Skeletal muscle tissue (tissue), 4 donors: ENCODE measurements around the gene GALR2. TPM values are rescaled to one million over a fixed set of nuclear protein-coding genes. Genes with fewer than 3 reads are reported as not detected.

Experiments
- H3K27ac ChIP-seq: one replicate; pipeline ENCODE4 v1.7.0; 2013; ENCODE audit warnings: mild to moderate bottlenecking, low read depth, low read length, inconsistent platforms
- H3K27me3 ChIP-seq, 3 donors: one replicate each; pipeline ENCODE4 v1.7.0; 2013; ENCODE audit warnings: low read length in 3 of 3; ENCODE audit not compliant: control insufficient read depth in 3 of 3, insufficient read depth in 3 of 3
- H3K36me3 ChIP-seq, 3 donors: one replicate each; pipeline ENCODE4 v1.7.0; 2013; ENCODE audit warnings: low read length in 3 of 3; ENCODE audit not compliant: control insufficient read depth in 3 of 3, insufficient read depth in 3 of 3
- H3K4me1 ChIP-seq, 3 donors: one replicate each; pipeline ENCODE4 v1.7.0; 2013; ENCODE audit warnings: low read length in 3 of 3, mild to moderate bottlenecking in 3 of 3; ENCODE audit not compliant: control insufficient read depth in 3 of 3, insufficient read depth in 3 of 3
- H3K4me3 ChIP-seq, 3 donors: one replicate each; pipeline ENCODE4 v1.7.0; 2013; ENCODE audit warnings: low read length in 3 of 3
- H3K9ac ChIP-seq, 3 donors: one replicate each; pipeline ENCODE4 v1.7.0; 2013; ENCODE audit warnings: low read length in 3 of 3, mild to moderate bottlenecking in 3 of 3, moderate library complexity in 2 of 3, low read depth in 1 of 3
- H3K9me3 ChIP-seq, 3 donors: one replicate each; pipeline ENCODE4 v1.7.0; 2013; ENCODE audit warnings: low read length in 3 of 3; ENCODE audit not compliant: control insufficient read depth in 3 of 3
- total RNA-seq: library from RNA; depleted of rRNA; stranded (reverse); fragments of >200 nt; gene quantifications from one replicate; pipeline ENCODE4 v1.2.3, GENCODE V29; 2014
- donor health status: Osteomylitis.

The GALR2 gene, protein sequence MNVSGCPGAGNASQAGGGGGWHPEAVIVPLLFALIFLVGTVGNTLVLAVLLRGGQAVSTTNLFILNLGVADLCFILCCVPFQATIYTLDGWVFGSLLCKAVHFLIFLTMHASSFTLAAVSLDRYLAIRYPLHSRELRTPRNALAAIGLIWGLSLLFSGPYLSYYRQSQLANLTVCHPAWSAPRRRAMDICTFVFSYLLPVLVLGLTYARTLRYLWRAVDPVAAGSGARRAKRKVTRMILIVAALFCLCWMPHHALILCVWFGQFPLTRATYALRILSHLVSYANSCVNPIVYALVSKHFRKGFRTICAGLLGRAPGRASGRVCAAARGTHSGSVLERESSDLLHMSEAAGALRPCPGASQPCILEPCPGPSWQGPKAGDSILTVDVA
- total RNA-seq = not detected

DNA sequence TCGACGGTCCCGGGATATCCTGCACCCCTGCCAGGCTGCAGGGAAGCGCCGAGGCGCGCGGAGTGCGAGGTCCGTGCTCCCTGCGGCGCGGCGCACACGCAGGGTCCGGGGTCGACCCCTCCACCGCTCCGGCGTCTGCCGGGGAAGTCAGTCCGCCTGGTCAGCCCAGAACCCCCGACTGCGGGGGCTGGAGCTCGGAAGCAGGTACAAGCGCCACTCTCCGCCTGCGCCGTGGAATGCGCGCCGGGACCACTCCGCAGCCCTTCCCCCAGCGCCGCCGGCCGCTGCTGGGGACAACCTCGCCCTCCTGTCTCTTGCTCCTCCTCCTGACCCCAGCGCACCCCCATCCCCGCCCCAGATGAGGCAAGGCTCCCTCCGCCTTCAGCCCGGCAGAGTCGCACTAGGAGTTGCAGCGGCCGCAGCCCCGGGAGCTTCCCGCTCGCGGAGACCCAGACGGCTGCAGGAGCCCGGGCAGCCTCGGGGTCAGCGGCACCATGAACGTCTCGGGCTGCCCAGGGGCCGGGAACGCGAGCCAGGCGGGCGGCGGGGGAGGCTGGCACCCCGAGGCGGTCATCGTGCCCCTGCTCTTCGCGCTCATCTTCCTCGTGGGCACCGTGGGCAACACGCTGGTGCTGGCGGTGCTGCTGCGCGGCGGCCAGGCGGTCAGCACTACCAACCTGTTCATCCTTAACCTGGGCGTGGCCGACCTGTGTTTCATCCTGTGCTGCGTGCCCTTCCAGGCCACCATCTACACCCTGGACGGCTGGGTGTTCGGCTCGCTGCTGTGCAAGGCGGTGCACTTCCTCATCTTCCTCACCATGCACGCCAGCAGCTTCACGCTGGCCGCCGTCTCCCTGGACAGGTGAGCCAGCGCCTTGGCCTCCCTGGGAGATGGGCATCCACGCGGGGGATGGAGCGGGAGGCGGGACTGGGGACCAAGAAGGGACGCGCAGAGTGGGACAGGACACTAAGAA lies at the start of gene GALR2:
Gene GALR2 (plus strand): TSS at position 392 of the 974 bp plus-strand sequence. CDS start 103 bp downstream, at position 495.
- H3K4me3 ChIP-seq = peak within 1 kb of the TSS; percentile 9 to 61 (median 49)

DNA sequence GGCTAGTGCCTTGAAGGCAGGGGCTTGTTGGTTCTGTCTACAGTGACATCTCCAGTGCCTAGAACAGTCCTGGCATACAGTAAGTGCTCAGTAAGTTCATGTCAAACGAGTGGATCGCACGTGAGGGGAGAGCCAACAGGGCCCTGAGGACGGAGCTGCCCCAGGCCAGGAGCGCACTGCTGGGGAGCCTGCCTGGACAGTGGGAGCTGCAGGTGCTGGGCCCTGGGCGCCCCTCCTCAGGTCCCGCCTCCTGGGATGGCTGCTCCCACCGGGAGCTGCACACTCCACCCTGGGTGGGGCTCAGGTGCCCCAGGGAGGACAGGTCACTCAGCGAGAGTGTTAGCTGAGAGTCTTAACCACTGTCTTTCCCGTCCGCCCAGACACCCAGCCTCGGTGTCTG lies 49.3 kb upstream of the GALR2 start:
- no peak overlapping the region for H3K9ac ChIP-seq
- no peaks in the 10 kb centered on the region for H3K4me1 ChIP-seq
- no peaks in the 10 kb centered on the region for H3K9me3 ChIP-seq
- no peak overlapping the region for H3K27ac ChIP-seq
- H3K27me3 ChIP-seq = peaks cover 0 to 9% (median 5%) of the 10 kb centered on the region in 3 donors
- no peak overlapping the region for H3K4me3 ChIP-seq
- H3K36me3 ChIP-seq = no peaks in the 10 kb centered on the region

More for the DNA sequence above, at the start of gene GALR2:
- H3K36me3 ChIP-seq = no peaks in the 10 kb centered on the region
- H3K27ac ChIP-seq = no peak within 1 kb of the TSS
- H3K4me1 ChIP-seq = peaks cover 35 to 60% (median 42%) of the 10 kb centered on the region in 3 donors
- peak within 1 kb of the TSS in 1 of 3 donors; percentile 40 for H3K9ac ChIP-seq
- peaks cover 61 to 63% (median 62%) of the 10 kb centered on the region in 3 donors for H3K27me3 ChIP-seq
- H3K9me3 ChIP-seq = no peaks in the 10 kb centered on the region

DNA sequence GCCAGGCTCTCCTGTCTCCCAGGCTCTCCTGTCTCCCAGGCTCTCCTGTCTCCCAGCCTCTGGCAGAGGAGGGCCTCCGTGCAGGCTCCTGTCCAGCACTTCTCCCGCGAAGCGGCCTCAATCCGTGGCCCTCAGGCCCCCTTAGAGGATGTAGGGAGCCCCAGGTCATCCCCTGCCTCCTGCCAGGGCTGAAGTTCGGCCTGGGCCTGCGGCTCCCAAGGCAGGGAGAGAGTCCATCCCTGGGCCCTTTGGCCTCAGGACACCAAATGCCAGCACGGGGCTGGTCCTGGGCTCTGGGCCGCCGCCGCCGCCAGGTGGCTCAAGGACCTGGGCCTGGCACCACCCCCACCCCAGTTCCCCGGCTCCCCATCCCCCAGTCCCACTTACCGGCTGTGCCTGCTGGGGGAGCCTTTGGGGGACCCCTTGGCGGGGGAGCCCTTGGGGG lies 47.8 kb upstream of the GALR2 start:
- Histone ChIP-seq H3K4me3 (no peak overlapping the region), H3K27ac (no peak overlapping the region), H3K9me3 (no peaks in the 10 kb centered on the region), H3K9ac (no peak overlapping the region), H3K27me3 (peaks cover 0 to 9% (median 5%) of the 10 kb centered on the region in 3 donors), H3K36me3 (no peaks in the 10 kb centered on the region), H3K4me1 (no peaks in the 10 kb centered on the region)

DNA sequence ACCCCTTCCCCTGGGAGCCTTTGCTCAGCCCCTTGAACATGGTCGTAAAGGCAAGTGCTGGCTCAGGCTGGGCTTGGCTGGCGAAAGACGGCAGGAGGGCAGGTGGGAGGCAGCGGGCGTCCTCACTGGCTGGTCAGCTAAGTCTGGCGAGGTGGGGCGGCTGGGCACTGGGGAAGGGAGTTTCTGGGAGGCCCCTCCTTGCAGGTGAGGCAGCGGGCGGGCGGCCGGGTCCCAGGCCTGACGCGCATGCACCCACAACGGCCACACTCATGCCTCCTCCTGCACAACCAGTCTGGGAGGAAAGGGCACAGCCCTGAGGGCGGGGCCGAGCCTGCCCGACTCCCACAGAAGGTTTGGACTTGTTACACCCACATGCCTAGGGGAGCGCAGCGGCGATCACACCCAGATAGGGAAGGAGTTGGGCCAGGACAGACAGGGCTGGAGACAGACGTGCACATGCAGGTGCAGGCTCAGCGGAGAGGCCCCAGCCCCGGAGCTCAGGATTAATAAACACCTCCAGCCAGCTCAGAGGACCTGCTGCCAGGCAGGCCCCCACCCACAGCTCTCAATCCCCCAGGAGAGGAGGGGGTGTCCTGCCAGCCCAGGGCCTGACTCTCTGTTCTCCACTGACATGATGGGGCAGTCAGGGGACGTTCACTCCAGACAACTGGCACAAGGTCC lies 47.3 kb upstream of the GALR2 start, which contains the start of gene EVPL:
Gene EVPL (minus strand): TSS at position 148 of the 681 bp plus-strand sequence. CDS start 108 bp downstream, at position 40.
- Histone ChIP-seq H3K4me3 (no peak within 1 kb of the TSS), H3K27ac (no peak within 1 kb of the TSS), H3K36me3 (no peaks in the 10 kb centered on the region), H3K9me3 (no peaks in the 10 kb centered on the region), H3K27me3 (peaks cover 0 to 9% (median 5%) of the 10 kb centered on the region in 3 donors), H3K9ac (no peak within 1 kb of the TSS), H3K4me1 (no peaks in the 10 kb centered on the region)

DNA sequence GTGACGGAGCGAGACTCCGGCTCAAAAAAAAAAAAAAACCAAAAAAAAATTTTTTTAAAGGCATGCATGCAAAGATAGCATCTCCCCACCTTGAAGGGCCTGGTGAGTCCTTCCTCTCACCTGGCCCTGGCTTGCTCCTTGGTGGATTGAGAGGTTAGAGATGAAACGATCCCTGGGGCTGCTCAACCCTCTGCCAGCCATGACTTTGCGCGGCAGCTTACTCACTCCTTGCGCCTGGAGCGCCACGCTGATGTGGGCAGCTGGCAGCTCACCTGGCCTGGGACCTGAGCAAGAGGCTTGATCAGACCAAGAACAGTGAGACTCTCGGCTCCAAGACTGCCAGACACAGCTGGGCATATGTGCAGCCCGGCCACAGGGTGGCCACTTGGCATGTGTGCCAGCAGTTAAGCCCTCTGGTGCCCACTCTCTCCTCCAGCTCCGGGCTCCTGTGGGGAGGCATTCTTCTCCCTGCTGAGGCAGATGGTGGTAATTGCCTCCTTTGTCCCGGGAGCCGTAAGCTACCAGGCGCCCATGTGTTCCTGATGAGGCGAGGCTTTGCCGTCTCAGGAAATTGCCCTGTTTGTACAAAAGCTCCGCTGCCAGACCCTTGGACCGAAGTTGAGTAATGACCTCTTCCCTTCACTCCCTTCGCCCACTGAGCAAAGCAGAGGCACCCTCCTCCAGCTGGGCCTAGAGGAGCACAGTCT lies 42.4 kb upstream of the GALR2 start:
- H3K4me3 ChIP-seq = no peak overlapping the region
- H3K27me3 ChIP-seq = peaks cover 0 to 6% (median 0%) of the 10 kb centered on the region in 3 donors
- H3K27ac ChIP-seq = no peak overlapping the region
- peaks cover 0 to 2% (median 0%) of the 10 kb centered on the region in 3 donors for H3K4me1 ChIP-seq
- H3K9ac ChIP-seq = no peak overlapping the region
- no peaks in the 10 kb centered on the region for H3K9me3 ChIP-seq
- H3K36me3 ChIP-seq = no peaks in the 10 kb centered on the region

DNA sequence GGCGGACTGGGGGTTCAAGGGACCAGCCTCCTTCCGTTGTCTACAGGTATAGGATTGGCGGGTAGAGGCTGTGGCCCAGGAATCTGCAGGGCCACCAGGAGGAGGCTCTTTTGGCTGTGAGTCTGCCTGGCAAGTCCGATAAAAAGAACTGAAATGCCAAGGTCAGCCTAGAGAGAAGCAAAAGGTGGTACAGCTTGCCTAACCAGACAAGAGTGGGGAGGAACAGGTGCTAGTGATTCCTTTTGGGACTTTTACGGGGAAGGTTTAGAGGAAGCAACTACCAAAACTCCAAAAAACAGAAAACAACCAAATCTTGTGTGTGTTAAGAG lies 41.8 kb upstream of the GALR2 start:
- no peak overlapping the region for H3K4me3 ChIP-seq
- H3K9ac ChIP-seq = no peak overlapping the region
- H3K27ac ChIP-seq = no peak overlapping the region
- no peaks in the 10 kb centered on the region for H3K9me3 ChIP-seq
- peaks cover 0 to 2% (median 0%) of the 10 kb centered on the region in 3 donors for H3K4me1 ChIP-seq
- H3K27me3 ChIP-seq = peaks cover 0 to 6% (median 0%) of the 10 kb centered on the region in 3 donors
- peaks cover 2% of the 10 kb centered on the region in 3 donors for H3K36me3 ChIP-seq

DNA sequence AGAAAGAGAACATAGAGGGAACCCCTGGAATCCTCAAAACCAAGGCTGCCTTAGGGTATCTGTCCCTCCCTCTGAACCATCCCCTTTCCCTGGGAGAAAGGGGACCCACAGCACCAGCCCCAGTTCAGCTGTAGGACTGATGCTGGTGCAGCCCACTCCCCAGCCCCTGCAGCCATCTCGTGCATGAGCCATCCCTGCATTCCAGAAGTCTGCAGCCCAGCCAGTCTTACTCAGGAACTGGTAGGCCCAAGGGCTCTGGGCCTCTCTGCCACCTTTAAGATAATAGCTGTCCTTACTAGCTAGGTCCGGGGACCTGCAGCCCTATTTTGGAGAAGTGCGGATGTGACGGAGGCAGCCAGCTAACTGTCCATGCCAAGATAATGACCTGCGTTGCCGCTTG lies 41.4 kb upstream of the GALR2 start:
- peaks cover 4 to 6% (median 5%) of the 10 kb centered on the region in 3 donors for H3K36me3 ChIP-seq
- no peaks in the 10 kb centered on the region for H3K9me3 ChIP-seq
- no peak overlapping the region for H3K27ac ChIP-seq
- peaks cover 0 to 6% (median 0%) of the 10 kb centered on the region in 3 donors for H3K27me3 ChIP-seq
- H3K4me3 ChIP-seq = no peak overlapping the region
- peaks cover 0 to 2% (median 0%) of the 10 kb centered on the region in 3 donors for H3K4me1 ChIP-seq
- H3K9ac ChIP-seq = no peak overlapping the region

DNA sequence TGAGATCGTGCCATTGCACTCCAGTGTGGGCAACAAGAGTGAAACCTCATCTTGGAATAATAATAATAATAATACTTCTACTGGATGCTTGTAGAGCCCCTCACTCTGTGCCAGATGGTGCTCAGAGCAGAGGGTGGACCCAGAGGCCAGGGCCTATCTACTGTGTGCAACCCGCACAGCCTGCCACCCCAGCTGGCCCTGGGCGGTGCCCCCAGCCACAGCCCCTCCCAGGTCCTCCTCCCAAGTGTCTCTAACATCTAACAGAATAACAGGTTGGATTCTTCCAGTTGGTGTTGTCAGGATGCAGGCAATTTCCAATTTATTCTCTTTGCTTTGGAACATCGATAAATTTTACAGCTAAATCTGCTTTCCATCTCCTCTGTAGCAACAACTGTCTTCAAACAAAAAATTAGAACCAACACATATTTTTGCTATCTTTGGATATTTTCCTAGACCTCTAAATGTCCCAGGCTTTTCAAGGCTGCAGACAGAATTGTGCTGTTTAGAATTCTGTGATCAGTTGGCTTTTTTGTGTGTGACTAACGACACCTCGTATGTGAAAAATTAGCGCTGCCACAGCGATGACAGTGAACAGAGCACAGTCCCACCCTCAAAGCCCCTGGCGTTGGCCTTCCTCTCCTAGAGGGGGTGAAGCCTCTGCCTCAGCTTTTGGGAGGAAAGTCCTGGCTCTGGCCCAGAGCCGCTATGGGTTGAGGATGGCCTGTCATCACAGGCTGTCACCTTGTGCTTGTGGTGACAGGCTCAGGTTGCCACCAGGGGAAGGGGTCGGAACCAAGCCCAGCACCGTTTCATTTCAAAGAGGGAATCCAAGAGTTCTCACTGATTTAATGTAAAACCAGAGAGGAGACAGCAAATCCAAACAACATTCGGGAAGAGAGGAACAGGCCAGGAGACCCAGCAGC lies 39.9 kb upstream of the GALR2 start:
- no peaks in the 10 kb centered on the region for H3K9me3 ChIP-seq
- H3K4me1 ChIP-seq = peaks cover 0 to 2% (median 0%) of the 10 kb centered on the region in 3 donors
- no peak overlapping the region for H3K27ac ChIP-seq
- H3K4me3 ChIP-seq = no peak overlapping the region
- H3K27me3 ChIP-seq = peaks cover 0 to 3% (median 0%) of the 10 kb centered on the region in 3 donors
- peaks cover 14 to 20% (median 19%) of the 10 kb centered on the region in 3 donors for H3K36me3 ChIP-seq
- H3K9ac ChIP-seq = no peak overlapping the region
